ENCODE results near the gene COL4A5.
"Not testable (repeated sequence)": the region's sequence is repeated elsewhere in the genome, so short reads cannot be mapped to it uniquely, and the experiment has no call there.

Gene COL4A5

GRCh38 chrX:108437349-108438109, 2.1 kb upstream of the COL4A5 start:
- H3K9me3 Mint-ChIP-seq: no peaks in the 10 kb centered on the region
- H3K4me3 Mint-ChIP-seq: no peak overlapping the region

GRCh38 chrX:108438110-108438623, 1.5 kb upstream of the COL4A5 start, which contains the start of gene COL4A6:
Gene COL4A6, minus strand, starts transcription at chrX:108438422. Its CDS starts 226 bp downstream, at chrX:108438196.
- DNase-seq (no peak), ATAC-seq (no peak)
- H3K4me3 Mint-ChIP-seq: no peak within 1 kb of the TSS
- H3K4me1 Mint-ChIP-seq: no peaks in the 10 kb centered on the region
- no peaks in the 10 kb centered on the region for H3K9me3 Mint-ChIP-seq
- no peak within 1 kb of the TSS for H3K27ac Mint-ChIP-seq
- H3K27me3 Mint-ChIP-seq: peaks cover 19% of the 10 kb centered on the region
- no peaks in the 10 kb centered on the region for H3K36me3 Mint-ChIP-seq (ENCODE audit: low read depth)

More at GRCh38 chrX:108437349-108438109, 2.1 kb upstream of the COL4A5 start:
- no peak for ATAC-seq
- H3K36me3 Mint-ChIP-seq (ENCODE audit: low read depth): no peaks in the 10 kb centered on the region
- H3K27me3 Mint-ChIP-seq: peaks cover 19% of the 10 kb centered on the region
- H3K4me1 Mint-ChIP-seq: no peaks in the 10 kb centered on the region
- no peak overlapping the region for H3K27ac Mint-ChIP-seq
- DNase-seq: no peak

- no peak for DNase-seq
- no peak for ATAC-seq
- no peak overlapping the region for H3K27ac Mint-ChIP-seq
- H3K36me3 Mint-ChIP-seq (ENCODE audit: low read depth): no peaks in the 10 kb centered on the region
- H3K27me3 Mint-ChIP-seq: peaks cover 19% of the 10 kb centered on the region
- H3K4me1 Mint-ChIP-seq: no peaks in the 10 kb centered on the region
- peak overlapping the region; percentile 21 for H3K4me3 Mint-ChIP-seq
- no peaks in the 10 kb centered on the region for H3K9me3 Mint-ChIP-seq
Observed at GRCh38 chrX:108439961-108440696, 491 bp downstream of the COL4A5 start.

GRCh38 chrX:108442901-108443464, 3.3 kb downstream of the COL4A5 start:
- ATAC-seq (no peak), DNase-seq (no peak)
- H3K4me3 Mint-ChIP-seq: no peak overlapping the region
- H3K27me3 Mint-ChIP-seq: peaks cover 17% of the 10 kb centered on the region
- no peaks in the 10 kb centered on the region for H3K4me1 Mint-ChIP-seq
- no peaks in the 10 kb centered on the region for H3K9me3 Mint-ChIP-seq
- H3K36me3 Mint-ChIP-seq (ENCODE audit: low read depth): no peaks in the 10 kb centered on the region
- H3K27ac Mint-ChIP-seq: no peak overlapping the region

DNA sequence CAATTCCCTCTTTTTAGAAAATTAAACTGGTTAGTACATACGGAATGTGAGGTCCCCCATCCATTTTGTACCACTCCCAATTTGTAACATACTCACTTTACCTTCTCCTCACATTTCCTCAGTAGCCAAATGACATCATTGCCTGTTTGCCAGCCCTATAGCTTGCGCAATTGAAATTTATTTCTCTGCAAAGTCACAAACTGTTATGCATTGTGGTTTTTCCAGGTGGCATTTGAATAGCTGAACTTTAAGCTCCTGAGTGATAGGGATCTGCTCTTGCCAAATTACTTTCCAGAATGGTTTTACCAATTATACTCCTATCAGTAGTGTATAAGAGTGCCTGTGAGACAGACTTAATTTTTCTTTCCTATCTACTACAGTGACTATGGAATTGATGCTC, 7.7 kb downstream of the COL4A5 start:
- no peak for ATAC-seq
- no peaks in the 10 kb centered on the region for H3K27me3 Mint-ChIP-seq
- no peak for DNase-seq
- H3K4me3 Mint-ChIP-seq: no peak overlapping the region
- H3K9me3 Mint-ChIP-seq: no peaks in the 10 kb centered on the region
- H3K4me1 Mint-ChIP-seq: no peaks in the 10 kb centered on the region
- no peaks in the 10 kb centered on the region for H3K36me3 Mint-ChIP-seq (ENCODE audit: low read depth)
- no peak overlapping the region for H3K27ac Mint-ChIP-seq

DNA sequence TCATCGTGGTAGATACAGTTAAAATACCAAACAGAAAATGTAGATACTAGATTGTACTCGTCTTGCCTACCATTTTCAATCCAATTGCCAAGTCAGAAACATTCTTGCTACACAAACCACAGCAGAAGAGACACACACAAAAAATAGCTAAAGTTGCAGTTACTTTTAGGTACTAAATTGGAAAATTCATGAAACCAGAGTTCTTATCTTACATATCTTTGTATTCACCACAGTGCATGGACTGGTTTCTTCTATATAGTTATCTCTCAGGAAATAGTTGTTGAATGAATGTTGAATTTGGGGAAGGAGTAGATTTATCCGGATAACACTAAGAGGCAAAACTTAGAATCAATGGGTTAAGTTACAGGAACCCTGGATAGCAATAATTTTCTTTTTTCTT, 14.2 kb downstream of the COL4A5 start:
- ATAC-seq (no peak), DNase-seq (no peak)
- no peak overlapping the region for H3K4me3 Mint-ChIP-seq
- H3K4me1 Mint-ChIP-seq: no peaks in the 10 kb centered on the region
- no peaks in the 10 kb centered on the region for H3K27me3 Mint-ChIP-seq
- no peak overlapping the region for H3K27ac Mint-ChIP-seq
- no peaks in the 10 kb centered on the region for H3K9me3 Mint-ChIP-seq
- H3K36me3 Mint-ChIP-seq (ENCODE audit: low read depth): no peaks in the 10 kb centered on the region

GRCh38 chrX:108456971-108457477, 17.4 kb downstream of the COL4A5 start:
- no peak overlapping the region for H3K27ac Mint-ChIP-seq
- no peaks in the 10 kb centered on the region for H3K9me3 Mint-ChIP-seq
- H3K4me3 Mint-ChIP-seq: no peak overlapping the region
- no peak for ATAC-seq
- no peaks in the 10 kb centered on the region for H3K36me3 Mint-ChIP-seq (ENCODE audit: low read depth)
- no peaks in the 10 kb centered on the region for H3K27me3 Mint-ChIP-seq
- no peaks in the 10 kb centered on the region for H3K4me1 Mint-ChIP-seq
- DNase-seq: no peak

DNA sequence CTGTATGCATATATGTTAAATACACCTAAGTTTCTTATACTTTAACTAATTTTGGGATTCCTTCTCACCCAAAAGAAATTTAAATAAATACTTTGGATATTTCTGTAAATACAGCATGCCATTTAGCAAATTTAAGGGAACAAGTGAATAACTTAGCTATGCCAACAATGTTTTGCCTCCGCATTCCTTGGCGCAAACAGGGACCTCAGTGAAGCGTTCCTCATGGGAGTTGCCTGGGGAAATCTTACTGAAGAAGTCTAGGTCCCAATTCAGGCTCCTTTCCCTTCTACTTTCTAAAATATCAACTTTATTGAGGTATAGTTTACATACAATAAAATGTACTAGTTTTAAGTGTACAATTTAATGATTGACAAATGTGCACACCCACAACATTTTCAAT, 25.0 kb downstream of the COL4A5 start:
- Mint-ChIP-seq H3K4me1 (no peaks in the 10 kb centered on the region), H3K9me3 (no peaks in the 10 kb centered on the region), H3K4me3 (no peak overlapping the region), H3K27ac (no peak overlapping the region), H3K27me3 (no peaks in the 10 kb centered on the region), H3K36me3 (ENCODE audit: low read depth) (no peaks in the 10 kb centered on the region)
- ATAC-seq (no peak), DNase-seq (no peak)

DNA sequence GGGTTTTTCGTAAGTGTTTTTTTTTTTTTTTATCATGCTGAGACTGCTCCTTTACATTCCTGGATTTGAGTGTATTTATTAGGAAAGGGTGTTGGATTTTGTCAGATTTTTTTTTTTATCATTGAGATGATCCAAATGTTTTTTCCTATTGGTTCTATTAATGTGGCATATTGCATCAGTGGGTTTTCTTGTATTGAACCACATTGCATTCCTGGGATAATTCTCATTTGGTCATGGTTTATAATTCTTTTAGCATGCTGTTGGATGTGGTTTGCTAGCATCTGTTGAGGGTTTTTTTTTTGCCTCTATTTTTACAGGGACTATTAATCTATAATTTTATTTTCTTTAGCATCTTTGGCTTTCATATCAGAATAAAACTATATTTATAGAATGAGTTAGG, 28.8 kb downstream of the COL4A5 start:
- no peak overlapping the region for H3K27ac Mint-ChIP-seq
- ATAC-seq (no peak), DNase-seq (no peak)
- H3K4me3 Mint-ChIP-seq: no peak overlapping the region
- no peaks in the 10 kb centered on the region for H3K9me3 Mint-ChIP-seq
- no peaks in the 10 kb centered on the region for H3K4me1 Mint-ChIP-seq
- H3K27me3 Mint-ChIP-seq: no peaks in the 10 kb centered on the region
- no peaks in the 10 kb centered on the region for H3K36me3 Mint-ChIP-seq (ENCODE audit: low read depth)

DNA sequence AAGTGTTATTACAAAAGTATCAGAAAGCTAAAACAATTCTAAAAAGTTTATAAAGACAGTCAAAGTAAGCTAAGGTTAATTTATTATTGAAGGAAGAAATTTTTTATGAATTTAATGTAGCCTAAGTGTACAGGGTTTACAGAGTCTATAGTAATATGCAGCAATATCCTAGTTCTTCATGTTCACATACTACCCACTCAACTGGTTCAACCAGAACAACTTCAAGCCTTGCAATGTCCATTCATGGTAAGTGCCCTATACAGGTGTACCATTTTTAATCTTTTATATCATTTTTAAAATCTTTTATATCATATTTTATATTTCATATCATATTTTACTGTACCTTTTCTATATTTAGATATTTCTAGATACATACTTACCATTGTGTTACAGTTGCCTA, 34.3 kb downstream of the COL4A5 start:
- Mint-ChIP-seq H3K9me3 (peaks cover 4% of the 10 kb centered on the region), H3K27ac (no peak overlapping the region)

DNA sequence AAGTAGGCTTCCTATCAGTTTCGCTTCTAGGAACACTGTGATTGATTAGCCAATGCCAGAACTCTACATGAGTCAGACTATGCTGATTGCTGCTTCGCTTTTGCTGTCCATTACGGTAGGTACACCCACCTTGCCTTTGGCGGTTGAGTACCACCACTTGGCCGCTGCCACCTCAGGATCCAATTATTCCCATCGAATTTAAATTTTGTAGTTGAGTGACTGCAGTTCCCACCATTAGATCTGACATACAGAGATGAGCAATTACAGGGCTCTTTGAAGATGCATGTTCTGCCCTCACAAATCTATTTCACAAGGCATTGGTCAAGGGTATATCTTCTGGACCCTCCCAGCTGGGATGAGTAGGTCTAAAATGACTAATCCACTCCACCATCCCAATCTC, 41.9 kb downstream of the COL4A5 start:
- not testable (repeated sequence) for DNase-seq; H3K9me3 Mint-ChIP-seq; H3K27ac Mint-ChIP-seq; H3K4me1 Mint-ChIP-seq; H3K27me3 Mint-ChIP-seq; ATAC-seq; H3K4me3 Mint-ChIP-seq; H3K36me3 Mint-ChIP-seq (ENCODE audit: low read depth)

More for the DNA sequence above, 34.3 kb downstream of the COL4A5 start:
- DNase-seq (no peak), ATAC-seq (no peak)
- no peaks in the 10 kb centered on the region for H3K4me1 Mint-ChIP-seq
- H3K4me3 Mint-ChIP-seq: no peak overlapping the region
- H3K27me3 Mint-ChIP-seq: no peaks in the 10 kb centered on the region
- no peaks in the 10 kb centered on the region for H3K36me3 Mint-ChIP-seq (ENCODE audit: low read depth)

DNA sequence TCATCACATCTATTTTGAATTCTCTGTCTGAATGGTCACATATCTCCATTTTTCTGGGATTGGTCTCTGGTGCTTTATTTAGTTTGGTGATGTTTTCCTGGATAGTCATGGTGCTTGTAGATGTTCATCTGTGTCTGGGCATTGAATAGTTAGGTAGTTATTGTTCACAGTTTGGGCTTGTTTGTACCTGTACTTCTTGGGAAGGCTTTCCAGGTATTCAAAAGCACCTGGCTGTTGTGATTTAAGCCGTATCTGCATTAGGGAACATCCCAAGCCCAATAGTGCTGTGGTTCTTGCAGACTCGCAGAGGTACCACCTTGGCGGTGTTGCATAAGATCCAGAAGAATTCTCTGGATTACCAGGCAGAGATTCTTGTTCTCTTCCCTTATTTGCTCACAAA, 44.6 kb downstream of the COL4A5 start:
- no peak overlapping the region for H3K4me3 Mint-ChIP-seq
- no peak overlapping the region for H3K27ac Mint-ChIP-seq
- no peaks in the 10 kb centered on the region for H3K4me1 Mint-ChIP-seq
- no peaks in the 10 kb centered on the region for H3K36me3 Mint-ChIP-seq (ENCODE audit: low read depth)
- H3K27me3 Mint-ChIP-seq: no peaks in the 10 kb centered on the region
- H3K9me3 Mint-ChIP-seq: no peaks in the 10 kb centered on the region
- ATAC-seq (no peak), DNase-seq (no peak)

- Mint-ChIP-seq H3K4me3 (no peak overlapping the region), H3K27me3 (no peaks in the 10 kb centered on the region), H3K36me3 (ENCODE audit: low read depth) (no peaks in the 10 kb centered on the region), H3K4me1 (no peaks in the 10 kb centered on the region), H3K27ac (no peak overlapping the region), H3K9me3 (no peaks in the 10 kb centered on the region)
- no peak for DNase-seq
- ATAC-seq: no peak
Observed at GRCh38 chrX:108485960-108486359, 46.3 kb downstream of the COL4A5 start.

GRCh38 chrX:108494406-108495090, 54.9 kb downstream of the COL4A5 start:
- H3K27ac Mint-ChIP-seq: no peak overlapping the region
- no peaks in the 10 kb centered on the region for H3K36me3 Mint-ChIP-seq (ENCODE audit: low read depth)

More at GRCh38 chrX:108494406-108495090, 54.9 kb downstream of the COL4A5 start:
- Mint-ChIP-seq H3K4me1 (no peaks in the 10 kb centered on the region), H3K27me3 (no peaks in the 10 kb centered on the region), H3K4me3 (no peak overlapping the region), H3K9me3 (no peaks in the 10 kb centered on the region)
- ATAC-seq: no peak
- no peak for DNase-seq
